ENCODE measurements around the gene CSGALNACT2. TPM values are rescaled to one million over a fixed set of nuclear protein-coding genes. Genes with fewer than 3 reads are reported as not detected.

CSGALNACT2 gene
- total and polyA plus RNA-seq, 2 experiments from 2014 or later = 7.7 to 13.9 TPM

DNA sequence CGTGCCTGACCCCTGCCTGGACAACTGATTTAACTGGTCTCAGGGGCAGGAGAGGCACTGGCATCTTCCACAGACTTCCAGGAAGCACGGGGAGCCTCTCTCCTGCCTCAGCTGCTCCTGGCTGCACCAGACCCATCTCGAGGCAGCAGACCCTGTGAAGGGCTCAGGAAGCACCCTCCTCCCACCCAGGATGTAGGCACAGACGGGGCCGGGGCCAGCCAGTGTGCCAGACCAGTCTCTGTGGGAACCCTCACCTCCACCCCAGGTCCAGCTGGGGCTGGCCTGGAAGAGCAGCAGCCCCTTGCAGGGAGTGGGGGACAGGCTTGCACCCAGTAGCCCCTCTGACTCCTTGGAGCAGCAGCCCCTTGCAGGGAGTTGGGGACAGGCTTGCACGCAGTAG lies 72.3 kb downstream of the CSGALNACT2 start:
- TF ChIP-seq EZH2 (IDR thresholded peaks at IDR 0.05; ENCODE audit: borderline replicate concordance) (no peak), EZH2phosphoT487 (IDR thresholded peaks at IDR 0.05; ENCODE audit: low read depth, severe bottlenecking, unreplicated experiment) (no peak)
- TF ChIP-seq, protein P1, sequence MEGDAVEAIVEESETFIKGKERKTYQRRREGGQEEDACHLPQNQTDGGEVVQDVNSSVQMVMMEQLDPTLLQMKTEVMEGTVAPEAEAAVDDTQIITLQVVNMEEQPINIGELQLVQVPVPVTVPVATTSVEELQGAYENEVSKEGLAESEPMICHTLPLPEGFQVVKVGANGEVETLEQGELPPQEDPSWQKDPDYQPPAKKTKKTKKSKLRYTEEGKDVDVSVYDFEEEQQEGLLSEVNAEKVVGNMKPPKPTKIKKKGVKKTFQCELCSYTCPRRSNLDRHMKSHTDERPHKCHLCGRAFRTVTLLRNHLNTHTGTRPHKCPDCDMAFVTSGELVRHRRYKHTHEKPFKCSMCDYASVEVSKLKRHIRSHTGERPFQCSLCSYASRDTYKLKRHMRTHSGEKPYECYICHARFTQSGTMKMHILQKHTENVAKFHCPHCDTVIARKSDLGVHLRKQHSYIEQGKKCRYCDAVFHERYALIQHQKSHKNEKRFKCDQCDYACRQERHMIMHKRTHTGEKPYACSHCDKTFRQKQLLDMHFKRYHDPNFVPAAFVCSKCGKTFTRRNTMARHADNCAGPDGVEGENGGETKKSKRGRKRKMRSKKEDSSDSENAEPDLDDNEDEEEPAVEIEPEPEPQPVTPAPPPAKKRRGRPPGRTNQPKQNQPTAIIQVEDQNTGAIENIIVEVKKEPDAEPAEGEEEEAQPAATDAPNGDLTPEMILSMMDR (IDR thresholded peaks at IDR 0.05; ENCODE audit: poor library complexity) = no peak
- Histone ChIP-seq H3K4me2 (no peak overlapping the region), H3K27ac (no peak overlapping the region), H3K4me1 (ENCODE audit: insufficient read depth) (no peaks in the 10 kb centered on the region), H4K20me1 (ENCODE audit: insufficient read depth, poor library complexity, severe bottlenecking) (no peaks in the 10 kb centered on the region), H3K9me3 (ENCODE audit: low read depth) (no peaks in the 10 kb centered on the region), H3K79me2 (no peaks in the 10 kb centered on the region), H3K9me2 (replicated peaks; ENCODE audit: insufficient read depth) (no peaks in the 10 kb centered on the region), H3K36me3 (replicated peaks; ENCODE audit: insufficient read depth, low read depth) (no peaks in the 10 kb centered on the region), H2AFZ (no peak overlapping the region), H3K27me3 (no peaks in the 10 kb centered on the region), H3K4me3 (no peak overlapping the region)
- WGBS (ENCODE audit: low lambda C conversion rate, missing lambda C conversion rate) = 77% methylated on average over 6 of the region's 6 CpGs
- no peak for DNase-seq (ENCODE audit: low spot score)

DNA sequence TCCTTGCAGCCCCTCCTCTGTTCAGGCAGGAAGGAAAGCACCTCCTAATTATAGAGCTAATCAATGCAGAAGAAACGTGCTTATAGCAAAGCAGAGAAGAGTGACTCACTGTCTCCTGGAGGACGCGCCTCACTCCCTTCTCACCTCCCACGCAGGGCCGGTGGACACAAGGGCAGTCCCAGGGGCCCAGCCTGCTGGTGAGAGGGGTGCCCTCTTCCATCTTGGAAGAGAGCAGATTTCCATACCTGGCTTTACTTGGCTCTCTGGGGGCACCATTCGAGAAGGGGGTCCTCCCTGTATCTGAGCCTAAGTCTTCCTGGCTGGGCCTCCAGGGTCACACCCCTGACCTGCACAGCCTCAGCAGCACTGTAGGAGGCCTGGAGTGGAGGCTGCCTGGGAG lies 72.8 kb downstream of the CSGALNACT2 start:
- Histone ChIP-seq H3K36me3 (replicated peaks; ENCODE audit: insufficient read depth, low read depth) (no peaks in the 10 kb centered on the region), H3K9me3 (ENCODE audit: low read depth) (no peaks in the 10 kb centered on the region), H2AFZ (no peak overlapping the region), H3K4me1 (ENCODE audit: insufficient read depth) (no peaks in the 10 kb centered on the region), H3K4me2 (no peak overlapping the region), H4K20me1 (ENCODE audit: insufficient read depth, poor library complexity, severe bottlenecking) (no peaks in the 10 kb centered on the region), H3K27me3 (no peaks in the 10 kb centered on the region), H3K27ac (no peak overlapping the region), H3K9me2 (replicated peaks; ENCODE audit: insufficient read depth) (no peaks in the 10 kb centered on the region), H3K79me2 (no peaks in the 10 kb centered on the region), H3K4me3 (no peak overlapping the region)
- WGBS (ENCODE audit: low lambda C conversion rate, missing lambda C conversion rate) = 71% methylated on average over 6 of the region's 6 CpGs
- no peak for TF ChIP-seq EZH2 (IDR thresholded peaks at IDR 0.05; ENCODE audit: borderline replicate concordance)
- TF ChIP-seq, protein P1 (IDR thresholded peaks at IDR 0.05; ENCODE audit: poor library complexity) = no peak
- TF ChIP-seq EZH2phosphoT487 (IDR thresholded peaks at IDR 0.05; ENCODE audit: low read depth, severe bottlenecking, unreplicated experiment) = no peak
- peak; percentile 37 for DNase-seq (ENCODE audit: low spot score)

DNA sequence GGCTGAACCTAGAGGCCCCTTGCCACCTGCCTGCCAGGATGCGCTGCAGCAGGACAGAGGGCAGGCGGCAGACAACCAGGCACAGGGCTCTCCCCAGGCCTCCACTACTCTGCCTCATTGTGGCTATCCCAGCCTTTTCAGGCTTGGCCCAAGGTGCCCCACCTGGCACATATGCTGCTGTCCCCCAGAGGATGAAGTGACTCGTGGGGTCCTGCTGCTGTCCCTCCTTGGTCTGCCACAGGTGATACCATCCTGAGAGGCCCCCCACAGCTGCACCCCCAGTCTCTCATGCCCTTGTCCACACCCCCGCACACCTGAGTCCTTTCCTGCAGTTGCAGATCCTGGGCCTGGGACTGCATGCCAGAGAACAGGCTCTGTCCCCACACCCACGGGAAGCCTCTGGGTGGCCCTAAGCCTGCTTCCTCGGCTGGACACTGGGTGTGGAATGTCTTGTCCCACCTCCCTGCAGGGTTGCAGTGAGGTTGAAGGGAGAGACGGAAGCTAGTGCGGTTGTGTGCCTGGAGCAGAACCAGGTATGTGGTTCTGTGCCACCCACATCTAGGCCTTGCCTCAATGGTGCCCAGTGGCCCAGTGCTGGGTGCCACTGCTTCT lies 73.3 kb downstream of the CSGALNACT2 start:
- H2AFZ ChIP-seq = no peak overlapping the region
- TF ChIP-seq, protein P1 (IDR thresholded peaks at IDR 0.05; ENCODE audit: poor library complexity) = no peak
- no peak for TF ChIP-seq EZH2 (IDR thresholded peaks at IDR 0.05; ENCODE audit: borderline replicate concordance)
- TF ChIP-seq EZH2phosphoT487 (IDR thresholded peaks at IDR 0.05; ENCODE audit: low read depth, severe bottlenecking, unreplicated experiment) = no peak
- no peaks in the 10 kb centered on the region for H3K27me3 ChIP-seq
- no peak for DNase-seq (ENCODE audit: low spot score)
- H3K4me1 ChIP-seq (ENCODE audit: insufficient read depth) = no peaks in the 10 kb centered on the region
- no peaks in the 10 kb centered on the region for H3K9me2 ChIP-seq (replicated peaks; ENCODE audit: insufficient read depth)
- no peak overlapping the region for H3K27ac ChIP-seq
- 86% methylated on average over 8 of the region's 8 CpGs for WGBS (ENCODE audit: low lambda C conversion rate, missing lambda C conversion rate)
- no peaks in the 10 kb centered on the region for H3K9me3 ChIP-seq (ENCODE audit: low read depth)
- no peak overlapping the region for H3K4me2 ChIP-seq
- H3K4me3 ChIP-seq = no peak overlapping the region
- no peaks in the 10 kb centered on the region for H4K20me1 ChIP-seq (ENCODE audit: insufficient read depth, poor library complexity, severe bottlenecking)
- no peaks in the 10 kb centered on the region for H3K36me3 ChIP-seq (replicated peaks; ENCODE audit: insufficient read depth, low read depth)
- no peaks in the 10 kb centered on the region for H3K79me2 ChIP-seq
